ENCODE data around the gene NRP1.
A peak's percentile ranks its signal among the peaks of the same experiment; 100 is the strongest.

NRP1 gene

GRCh38 chr10:33212061-33212748 lies 122.3 kb downstream of the NRP1 start:
- DNase-seq (ENCODE audit: low spot score): no peak

GRCh38 chr10:33211106-33211878 lies 123.2 kb downstream of the NRP1 start:
- DNase-seq (ENCODE audit: low spot score): peak; percentile 80

DNA sequence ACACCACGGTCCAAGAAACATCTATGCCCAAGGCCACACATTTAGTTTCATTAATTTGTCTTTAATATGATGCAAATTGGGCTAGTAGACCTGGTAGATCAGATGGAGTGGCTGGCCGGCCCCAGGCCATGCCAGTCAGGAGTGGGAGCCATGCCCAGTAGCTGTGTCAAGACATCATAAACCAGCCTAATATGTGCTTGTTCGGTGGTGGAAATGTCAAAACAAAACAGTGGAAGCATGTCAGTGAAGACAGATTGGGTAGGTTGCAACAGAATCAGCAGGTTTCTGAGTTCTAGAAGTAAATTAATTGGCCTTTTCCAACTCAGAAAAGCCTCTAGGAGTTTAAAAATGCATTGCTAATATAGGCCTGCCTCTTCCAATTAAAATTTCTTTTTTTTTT lies 124.7 kb downstream of the NRP1 start:
- DNase-seq (ENCODE audit: low spot score): no peak

- no peak for DNase-seq (ENCODE audit: low spot score)
Measured at GRCh38 chr10:33208166-33208565, 126.3 kb downstream of the NRP1 start.

- DNase-seq (ENCODE audit: low spot score): no peak
Measured at GRCh38 chr10:33204031-33204430, 130.4 kb downstream of the NRP1 start.

DNA sequence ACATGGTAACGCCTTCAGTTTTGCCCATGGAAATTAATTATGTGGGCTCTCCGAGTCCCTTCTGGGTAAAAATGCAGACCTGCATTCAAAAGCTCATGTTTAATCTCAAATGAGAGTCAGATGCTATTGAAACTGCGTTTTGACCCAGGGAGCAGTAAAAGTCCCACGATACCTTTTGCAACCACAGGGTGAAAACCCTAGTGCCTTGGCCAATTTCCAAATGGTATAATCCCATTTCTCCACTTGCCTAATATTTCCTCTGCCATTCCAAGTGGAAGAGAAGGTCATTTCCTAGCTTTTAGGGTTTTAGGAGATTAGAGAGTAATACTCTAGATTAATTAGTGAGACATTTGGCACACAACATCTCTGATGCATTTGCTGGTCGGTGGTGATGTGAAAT lies 132.5 kb downstream of the NRP1 start:
- no peak for DNase-seq (ENCODE audit: low spot score)

DNA sequence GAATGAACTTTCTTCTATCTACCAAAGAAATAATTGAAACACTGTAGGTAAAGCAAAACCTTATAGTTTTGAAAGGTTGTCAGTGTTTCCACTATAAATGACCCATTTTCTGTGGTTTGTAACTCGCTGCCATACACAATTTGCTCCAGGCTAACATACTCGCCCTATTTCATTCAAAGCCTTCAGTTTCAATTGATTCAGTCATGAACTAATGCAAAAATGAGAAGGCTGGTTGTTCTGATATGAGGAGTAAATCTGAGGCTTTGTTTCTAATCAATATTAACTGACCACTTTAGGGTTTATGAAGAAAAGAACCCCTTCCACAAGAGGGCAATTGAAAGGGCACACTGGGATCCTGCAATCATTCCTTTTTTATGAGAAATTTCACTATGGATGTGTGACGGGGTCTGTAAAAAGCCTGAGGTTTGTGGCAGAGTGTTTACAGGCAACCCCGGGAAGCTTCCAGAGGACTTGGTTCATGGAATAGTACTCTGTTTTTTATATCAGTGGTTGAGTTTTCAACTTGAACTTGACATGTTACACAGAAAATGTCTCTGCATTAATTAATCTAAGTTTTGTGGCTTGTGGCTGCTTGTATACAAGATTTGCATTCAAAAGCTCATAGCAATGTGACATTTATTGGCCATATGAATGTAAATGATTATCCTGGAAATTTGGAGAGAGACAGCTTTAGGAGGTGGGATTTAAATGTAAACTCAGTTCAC lies 133.2 kb downstream of the NRP1 start:
- DNase-seq (ENCODE audit: low spot score): no peak

- DNase-seq (ENCODE audit: low spot score): no peak
Measured at GRCh38 chr10:33199731-33200232, 134.7 kb downstream of the NRP1 start.

DNA sequence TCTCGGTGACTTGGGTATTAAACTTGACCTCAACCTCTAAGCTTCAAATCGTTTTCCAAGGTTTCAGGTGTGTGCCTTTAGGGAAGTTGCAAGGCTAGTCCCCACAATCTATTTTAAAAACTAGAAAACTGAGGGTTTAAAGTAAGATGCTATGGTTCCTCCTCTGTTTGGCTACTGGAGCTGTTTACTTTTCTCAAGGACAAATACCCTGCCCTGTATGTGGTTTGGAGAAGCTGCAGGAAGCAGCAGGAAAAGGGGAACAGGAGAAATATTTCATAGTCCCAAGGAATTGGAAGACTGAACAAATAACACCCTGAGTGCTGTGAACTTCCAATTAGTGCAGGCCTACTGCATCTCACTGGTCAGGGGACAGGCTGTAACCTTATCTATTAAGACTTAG lies 135.9 kb downstream of the NRP1 start:
- no peak for DNase-seq (ENCODE audit: low spot score)

DNA sequence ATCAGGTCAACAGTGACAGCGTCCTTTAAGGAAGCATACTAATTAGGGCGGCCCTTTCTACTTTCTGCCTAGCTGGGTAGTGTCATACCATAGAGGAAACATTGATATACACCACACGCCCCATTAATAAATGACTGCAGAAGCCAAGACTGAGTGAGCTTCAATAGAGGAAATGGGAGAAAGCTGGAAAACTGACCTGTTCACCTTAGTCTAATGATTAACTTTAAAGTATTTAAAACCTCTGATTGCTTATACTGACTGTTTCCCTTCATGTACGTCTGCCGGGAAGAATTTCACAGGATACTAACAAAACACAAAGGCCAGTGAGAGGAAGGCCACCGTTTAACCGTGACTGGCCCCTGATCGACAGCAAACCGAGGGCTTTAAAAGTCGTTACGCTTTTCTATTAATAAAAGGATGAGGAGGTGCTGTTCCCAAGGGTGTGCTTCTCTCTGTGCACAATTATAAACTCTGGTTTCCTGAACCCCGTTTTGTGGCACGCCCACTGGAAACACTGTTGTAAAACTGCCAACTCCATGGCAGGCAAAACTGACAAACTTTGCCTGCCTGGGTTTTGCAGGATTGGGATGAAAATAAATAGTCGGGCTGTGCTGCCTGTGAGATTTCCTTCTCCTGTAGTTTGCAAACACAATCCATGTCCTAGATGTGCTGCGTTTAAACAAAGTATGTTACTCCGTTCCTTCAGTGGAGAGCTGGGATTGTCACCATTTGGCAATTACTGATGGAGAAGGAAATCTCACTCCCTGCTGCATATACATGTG lies 137.6 kb downstream of the NRP1 start:
- no peak for DNase-seq (ENCODE audit: low spot score)

GRCh38 chr10:33196377-33196706 lies 138.1 kb downstream of the NRP1 start:
- DNase-seq (ENCODE audit: low spot score): no peak

GRCh38 chr10:33195608-33196376 lies 138.7 kb downstream of the NRP1 start:
- no peak for DNase-seq (ENCODE audit: low spot score)

GRCh38 chr10:33193701-33194521 lies 140.6 kb downstream of the NRP1 start:
- peak; percentile 18 for DNase-seq (ENCODE audit: low spot score)

DNA sequence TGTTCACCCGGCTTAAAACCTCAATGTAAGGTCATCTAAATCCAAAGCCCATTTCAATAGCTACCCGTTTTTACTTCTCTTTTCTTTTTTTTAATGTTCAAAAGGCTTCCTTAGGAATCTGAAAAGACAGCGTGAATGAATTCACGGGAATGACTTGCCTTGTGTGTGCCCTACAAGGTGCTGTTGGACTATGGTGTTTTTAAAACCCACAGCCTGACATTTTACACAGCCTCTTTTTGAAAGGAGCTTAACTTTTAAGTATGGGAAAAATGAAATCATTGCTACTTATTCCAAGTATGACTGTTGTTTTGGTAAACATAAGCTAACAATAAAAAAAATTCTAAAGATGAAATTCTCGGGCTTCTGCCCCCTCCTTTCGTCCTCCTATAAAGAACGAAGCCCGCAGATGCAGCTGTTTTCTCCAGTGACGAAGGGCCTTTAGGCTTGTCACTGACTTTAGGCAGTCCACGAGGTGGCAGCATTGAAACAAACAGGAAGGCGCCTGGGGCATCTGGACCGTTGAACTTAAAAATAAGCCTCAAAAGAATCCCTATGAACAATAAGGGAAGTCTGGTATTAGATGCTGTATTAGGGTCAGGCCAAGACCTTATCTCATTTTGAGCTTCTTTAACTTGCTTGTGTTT lies 141.3 kb downstream of the NRP1 start:
- peak; percentile 72 for DNase-seq (ENCODE audit: low spot score)

GRCh38 chr10:33192190-33192589 lies 142.3 kb downstream of the NRP1 start:
- no peak for DNase-seq (ENCODE audit: low spot score)

DNA sequence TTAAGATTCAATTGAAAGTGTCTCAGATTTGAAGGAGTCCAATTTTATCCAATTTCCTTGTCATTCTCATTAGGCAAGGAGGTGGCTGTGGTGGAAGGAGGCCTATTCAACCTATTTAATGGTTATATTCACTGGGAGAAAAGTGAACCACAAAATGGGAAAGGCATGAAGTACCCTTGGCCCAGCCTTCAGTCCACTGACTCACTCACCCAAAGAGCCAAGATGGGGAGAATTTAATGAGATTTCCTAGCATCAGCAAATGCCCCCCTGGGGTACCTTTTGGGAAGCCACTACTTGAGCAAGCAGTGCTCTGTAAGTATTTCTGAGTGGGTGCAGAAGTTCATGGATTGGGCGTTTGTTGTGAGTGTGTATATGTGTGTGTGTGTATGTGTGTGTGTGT lies 144.1 kb downstream of the NRP1 start:
- no peak for DNase-seq (ENCODE audit: low spot score)

DNA sequence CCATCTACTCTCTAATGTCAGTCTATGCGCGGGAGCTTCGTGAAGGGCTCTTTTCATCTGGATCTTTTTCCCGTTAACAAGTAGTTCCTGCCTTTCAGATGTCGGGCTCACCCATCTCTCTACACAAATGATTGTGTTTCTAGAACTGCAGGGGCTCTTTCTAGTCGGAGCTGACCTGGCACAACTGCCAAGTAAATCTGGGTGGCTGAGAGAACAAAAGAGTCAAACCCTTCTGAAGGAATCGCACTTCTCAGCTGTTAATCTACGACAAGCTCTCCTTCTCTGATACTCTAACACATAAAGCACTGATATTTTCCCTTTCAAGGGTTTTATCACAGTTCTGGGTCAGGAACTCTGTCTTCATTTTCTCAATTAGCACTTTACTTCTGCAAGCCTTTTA lies 144.7 kb downstream of the NRP1 start:
- no peak for DNase-seq (ENCODE audit: low spot score)

- DNase-seq (ENCODE audit: low spot score): no peak
Measured at GRCh38 chr10:33189363-33189762, 145.1 kb downstream of the NRP1 start.

- no peak for DNase-seq (ENCODE audit: low spot score)
Measured at GRCh38 chr10:33187427-33187999, 147.0 kb downstream of the NRP1 start.

GRCh38 chr10:33186150-33186549 lies 148.3 kb downstream of the NRP1 start:
- DNase-seq (ENCODE audit: low spot score): no peak
